AG10803 (cell line): ENCODE results near the gene TRAPPC10.

Experiments
- DNase-seq: peaks from one replicate; pipeline ENCODE4 v3.0.0; 2010; ENCODE audit warnings: low read depth
- H3K4me3 ChIP-seq: 2 replicates; pipeline ENCODE4 v1.5.1; 2011; ENCODE audit warnings: mild to moderate bottlenecking, low read length, control low read depth
- TF ChIP-seq, protein P1 (sequence below): conservative IDR thresholded peaks from 2 replicates; pipeline ENCODE4 v1.5.1; 2011; ENCODE audit warnings: mild to moderate bottlenecking, low read length, control low read depth, inconsistent platforms

The TRAPPC10 gene

DNA sequence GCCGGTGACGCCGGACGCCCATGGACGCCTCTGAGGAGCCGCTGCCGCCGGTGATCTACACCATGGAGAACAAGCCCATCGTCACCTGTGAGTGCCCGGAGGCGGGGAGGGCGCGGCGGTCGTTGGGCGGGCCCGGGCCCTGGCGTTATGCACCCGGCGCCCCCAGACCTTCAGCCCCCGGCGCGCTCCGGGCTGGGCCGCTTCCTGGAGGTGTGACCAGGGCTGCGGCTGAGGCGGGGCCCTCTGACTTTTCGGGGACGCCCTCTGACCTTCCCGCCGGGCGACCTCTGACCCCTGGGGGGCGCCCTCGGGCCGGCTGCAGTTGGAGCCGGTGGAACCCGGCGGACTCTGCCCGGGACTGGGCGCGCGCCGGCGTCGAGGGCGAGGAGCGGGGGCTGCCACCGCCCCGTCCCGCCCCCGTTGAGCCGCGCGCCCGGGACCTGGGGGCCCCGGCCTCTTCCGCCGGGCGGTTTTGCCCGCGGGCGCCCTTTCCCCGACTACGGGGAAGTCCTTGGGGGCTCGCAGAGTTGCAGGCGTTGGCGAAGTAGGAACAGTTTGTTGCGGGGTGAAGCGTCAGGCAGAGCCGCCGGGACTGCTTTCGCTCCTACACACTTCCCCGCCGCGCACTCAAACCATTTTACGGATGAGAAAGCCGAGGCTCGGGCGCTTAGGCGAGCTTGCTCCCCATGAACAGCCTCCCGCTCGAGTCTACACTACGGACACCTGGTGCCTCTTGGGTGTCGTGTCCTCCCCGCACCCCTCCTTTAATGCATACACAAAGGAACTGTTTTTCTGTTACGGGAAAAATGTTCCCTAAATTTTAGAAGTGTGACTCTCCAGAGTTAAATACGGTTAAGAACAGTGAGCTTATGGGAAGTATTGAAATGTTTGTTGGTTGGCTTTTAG lies 618 bp downstream of the TRAPPC10 start:
- peak overlapping the region; percentile 70 for H3K4me3 ChIP-seq
- peak; percentile 11 for DNase-seq
- TF ChIP-seq, protein P1, sequence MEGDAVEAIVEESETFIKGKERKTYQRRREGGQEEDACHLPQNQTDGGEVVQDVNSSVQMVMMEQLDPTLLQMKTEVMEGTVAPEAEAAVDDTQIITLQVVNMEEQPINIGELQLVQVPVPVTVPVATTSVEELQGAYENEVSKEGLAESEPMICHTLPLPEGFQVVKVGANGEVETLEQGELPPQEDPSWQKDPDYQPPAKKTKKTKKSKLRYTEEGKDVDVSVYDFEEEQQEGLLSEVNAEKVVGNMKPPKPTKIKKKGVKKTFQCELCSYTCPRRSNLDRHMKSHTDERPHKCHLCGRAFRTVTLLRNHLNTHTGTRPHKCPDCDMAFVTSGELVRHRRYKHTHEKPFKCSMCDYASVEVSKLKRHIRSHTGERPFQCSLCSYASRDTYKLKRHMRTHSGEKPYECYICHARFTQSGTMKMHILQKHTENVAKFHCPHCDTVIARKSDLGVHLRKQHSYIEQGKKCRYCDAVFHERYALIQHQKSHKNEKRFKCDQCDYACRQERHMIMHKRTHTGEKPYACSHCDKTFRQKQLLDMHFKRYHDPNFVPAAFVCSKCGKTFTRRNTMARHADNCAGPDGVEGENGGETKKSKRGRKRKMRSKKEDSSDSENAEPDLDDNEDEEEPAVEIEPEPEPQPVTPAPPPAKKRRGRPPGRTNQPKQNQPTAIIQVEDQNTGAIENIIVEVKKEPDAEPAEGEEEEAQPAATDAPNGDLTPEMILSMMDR, result no peak

DNA sequence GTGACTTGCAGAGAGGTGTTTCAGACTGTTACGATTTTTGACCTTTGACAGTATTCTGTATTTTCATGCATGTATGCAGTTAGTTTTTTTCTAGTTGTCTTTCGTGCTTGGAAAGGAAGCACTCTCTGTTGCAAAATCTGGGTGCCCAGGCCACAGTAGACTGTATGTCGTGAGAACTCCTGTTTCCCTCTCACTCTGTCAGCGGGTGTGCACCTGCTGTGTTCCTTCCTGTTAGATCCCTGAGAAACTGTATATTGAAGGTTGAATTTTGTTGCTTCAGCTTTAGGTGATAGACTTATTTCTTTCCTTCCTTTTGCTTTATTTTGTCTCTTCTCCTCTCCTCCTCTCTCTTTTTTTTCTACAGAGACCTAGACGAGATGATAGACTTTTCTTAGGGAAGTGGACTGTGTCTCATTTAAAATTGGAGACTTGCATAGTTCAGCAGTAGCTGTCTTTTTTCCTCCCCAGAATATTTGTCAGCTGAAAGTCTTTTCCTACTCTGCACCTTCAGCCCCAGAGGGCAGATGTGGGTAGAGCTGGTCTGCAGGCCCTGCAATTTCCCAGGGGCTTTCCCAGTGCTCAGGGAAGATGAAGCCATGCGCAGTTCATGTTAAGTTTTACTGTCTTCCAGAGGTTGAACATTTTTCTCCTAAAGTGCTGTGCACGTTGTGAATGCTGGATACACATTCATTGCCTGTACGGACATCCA lies 1.4 kb downstream of the TRAPPC10 start:
- TF ChIP-seq, protein P1, result no peak
- H3K4me3 ChIP-seq, result peak overlapping the region; percentile 70
- peak; percentile 8 for DNase-seq

DNA sequence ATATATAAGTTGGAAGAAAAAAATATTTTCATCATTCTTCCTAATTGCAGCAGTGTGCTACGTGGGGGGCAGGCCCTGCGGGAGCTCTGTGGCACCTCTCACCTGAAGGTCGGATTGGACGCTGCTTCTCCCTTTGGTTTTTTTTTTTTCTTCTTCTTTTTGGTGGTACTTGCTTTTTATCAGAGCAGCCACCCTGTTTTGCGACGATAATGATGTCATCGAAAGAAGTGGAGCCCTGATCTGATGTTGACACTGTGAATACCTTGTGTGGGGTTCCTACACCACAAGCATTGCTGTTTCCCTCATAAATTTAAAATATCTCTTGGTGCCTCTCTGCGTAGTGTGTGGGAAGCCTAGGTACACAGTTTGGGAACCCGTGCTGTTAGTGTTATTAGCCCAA lies 5.5 kb downstream of the TRAPPC10 start:
- H3K4me3 ChIP-seq, result no peak overlapping the region
- TF ChIP-seq, protein P1, result no peak
- no peak for DNase-seq

DNA sequence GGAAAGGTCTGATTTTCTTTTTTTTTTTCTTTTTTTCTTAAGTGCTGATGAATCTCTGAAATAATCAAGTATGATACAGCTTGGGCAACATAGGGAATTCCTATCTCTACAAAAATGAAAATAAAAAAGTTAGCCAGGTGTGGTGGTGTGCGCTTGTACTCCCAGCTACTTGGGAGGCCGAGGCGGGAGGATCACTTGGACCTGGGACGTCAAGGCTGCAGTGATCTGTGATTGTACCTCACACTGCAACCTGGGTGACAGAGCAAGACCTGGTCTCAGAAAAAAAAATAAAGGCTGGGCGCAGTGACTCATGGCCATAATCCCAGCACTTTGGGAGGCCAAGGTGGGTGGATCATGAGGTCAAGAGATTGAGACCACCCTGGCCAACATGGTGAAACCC lies 6.0 kb downstream of the TRAPPC10 start:
- TF ChIP-seq, protein P1, result no peak
- no peak for DNase-seq
- no peak overlapping the region for H3K4me3 ChIP-seq

DNA sequence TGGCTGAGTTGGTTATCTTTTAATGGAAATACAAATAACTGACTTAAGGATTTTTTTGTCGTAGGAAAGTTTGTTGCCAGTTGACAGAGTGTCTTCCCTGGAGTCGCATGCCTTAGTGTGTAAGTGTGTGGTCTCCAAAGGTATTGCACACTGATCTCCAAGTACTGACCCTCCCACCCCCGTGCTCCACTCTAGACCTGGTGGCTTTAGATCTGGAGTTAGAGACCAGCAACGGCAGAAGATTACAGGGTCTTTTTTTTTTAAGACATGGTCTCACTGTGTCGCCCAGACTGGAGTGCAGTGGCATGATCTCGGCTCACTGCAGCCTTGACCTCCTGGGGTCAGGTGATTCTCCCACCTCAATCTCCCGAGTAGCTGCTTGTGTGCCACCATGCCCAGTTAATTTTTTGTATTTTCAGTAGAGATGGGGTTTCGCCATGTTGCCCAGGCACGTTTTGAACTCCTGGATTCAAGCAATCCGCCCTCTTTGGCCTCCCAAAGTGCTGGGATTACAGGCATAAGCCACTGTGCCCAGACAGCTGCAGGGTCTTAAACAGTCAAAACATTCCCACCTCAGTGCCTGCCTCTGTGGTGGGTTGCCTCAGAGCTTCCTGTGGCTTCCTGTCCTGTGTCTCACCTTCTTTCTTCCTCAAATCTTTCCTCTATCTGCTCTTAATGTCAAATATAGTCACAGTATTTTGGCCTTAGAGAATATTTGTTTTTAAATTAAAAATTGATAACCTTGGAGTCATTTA lies 6.9 kb downstream of the TRAPPC10 start:
- H3K4me3 ChIP-seq, result no peak overlapping the region
- no peak for DNase-seq
- TF ChIP-seq, protein P1, result no peak

DNA sequence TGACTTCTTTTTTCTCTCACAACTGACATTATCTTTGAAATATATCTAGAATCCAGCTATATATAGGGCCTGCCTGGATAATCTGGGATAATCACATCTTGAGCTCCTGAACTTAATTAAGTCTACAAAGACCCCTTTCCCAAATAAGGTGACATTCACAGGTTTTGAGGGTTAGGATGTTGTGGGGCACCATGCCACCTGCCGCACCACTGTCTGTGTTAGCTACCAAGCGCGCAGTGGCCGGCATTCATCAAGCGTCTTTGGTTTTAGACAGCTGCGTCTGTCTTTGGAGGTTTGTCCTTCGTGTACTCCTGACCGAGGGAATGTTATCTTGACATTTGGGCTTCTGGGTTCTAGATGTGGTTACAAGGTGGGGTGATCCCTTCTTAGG lies 7.5 kb downstream of the TRAPPC10 start:
- no peak for DNase-seq
- H3K4me3 ChIP-seq, result no peak overlapping the region
- TF ChIP-seq, protein P1, result no peak
